ENCODE results near the gene YIF1A. TPM values are rescaled to one million over a fixed set of nuclear protein-coding genes. Genes with fewer than 3 reads are reported as not detected.

YIF1A gene
- total and polyA plus RNA-seq, 8 donors, result 39.7 to 112 (median 56.6) TPM

GRCh38 chr11:66291706-66292542, 3.0 kb upstream of the YIF1A start, which contains the start of gene TMEM151A:
TSS of gene TMEM151A (plus strand) at chr11:66291894. CDS start at chr11:66292014, 120 bp downstream.
- peak in 3 of 6 donors; percentile 64 to 81 (median 75) for DNase-seq
- 1 to 3% methylated on average over 46 to 95 of the region's 95 CpGs for whole genome bisulfite sequencing, 2 donors
- H3K27me3 ChIP-seq, result no peaks in the 10 kb centered on the region
- no peaks in the 10 kb centered on the region for H3K9me3 ChIP-seq
- peaks cover 0 to 17% (median 15%) of the 10 kb centered on the region in 3 donors for H3K4me1 ChIP-seq
- no peak for FAIRE-seq
- peak within 1 kb of the TSS; percentile 30 to 64 (median 44) for H3K4me3 ChIP-seq
- no peak for ATAC-seq
- intact Hi-C loops (cut with DNase I), result no loop called here
- no peaks in the 10 kb centered on the region for H3K36me3 ChIP-seq
- no peak for TF ChIP-seq CTCF (IDR thresholded peaks at IDR 0.05)
- H3K27ac ChIP-seq, result no peak within 1 kb of the TSS

- DNase-seq (peak in 1 of 6 donors; percentile 68), ATAC-seq (no peak), FAIRE-seq (no peak)
- 16 to 17% methylated on average over 10 to 16 of the region's 16 CpGs for WGBS, 2 donors
- no peaks in the 10 kb centered on the region for H3K9me3 ChIP-seq
- peak overlapping the region in 2 of 4 donors; percentile 57 to 64 for H3K4me3 ChIP-seq
- TF ChIP-seq CTCF (IDR thresholded peaks at IDR 0.05), result no peak
- no peaks in the 10 kb centered on the region for H3K36me3 ChIP-seq
- no peaks in the 10 kb centered on the region for H3K27me3 ChIP-seq
- intact Hi-C loops (cut with DNase I), result no loop called here
- H3K27ac ChIP-seq, result no peak overlapping the region
- peaks cover 0 to 17% (median 15%) of the 10 kb centered on the region in 3 donors for H3K4me1 ChIP-seq
Observed at GRCh38 chr11:66291303-66291705, 2.4 kb upstream of the YIF1A start.

- DNase-seq (no peak), ATAC-seq (no peak), FAIRE-seq (no peak)
- Histone ChIP-seq H3K27ac (peak overlapping the region in 2 of 4 donors; percentile 93 to 99), H3K9me3 (no peaks in the 10 kb centered on the region), H3K4me3 (no peak overlapping the region), H3K27me3 (no peaks in the 10 kb centered on the region), H3K36me3 (no peaks in the 10 kb centered on the region), H3K4me1 (peaks cover 0 to 17% (median 15%) of the 10 kb centered on the region in 3 donors)
- 60 to 64% methylated on average over 2 of the region's 2 CpGs for WGBS, 2 donors
- intact Hi-C loops (cut with DNase I), result no loop called here
- TF ChIP-seq CTCF (IDR thresholded peaks at IDR 0.05), result no peak
Observed at GRCh38 chr11:66290330-66290621, 1.3 kb upstream of the YIF1A start.

GRCh38 chr11:66289548-66290329, 796 bp upstream of the YIF1A start:
- Histone ChIP-seq H3K4me3 (peak overlapping the region; percentile 49 to 94 (median 80)), H3K9me3 (no peaks in the 10 kb centered on the region), H3K36me3 (no peaks in the 10 kb centered on the region), H3K27ac (peak overlapping the region; percentile 92 to 99 (median 94)), H3K4me1 (peaks cover 0 to 17% (median 15%) of the 10 kb centered on the region in 3 donors), H3K27me3 (no peaks in the 10 kb centered on the region)
- WGBS, 2 donors, result 8% methylated on average over 35 to 36 of the region's 36 CpGs
- intact Hi-C loops (cut with DNase I), result loop anchor here in 1 of 3 donors (10.0 kb wide), 1 partner anchor 65 kb away; no protein-coding TSS in a partner anchor
- DNase-seq (peak in 3 of 6 donors; percentile 74 to 85 (median 74)), FAIRE-seq (no peak), ATAC-seq (peak; percentile 44 to 74 (median 64))
- no peak for TF ChIP-seq CTCF (IDR thresholded peaks at IDR 0.05)

Measured in pancreas (tissue), 10 donors.